MCF 10A (cell line): ENCODE measurements around the gene CASR. TPM values are rescaled to one million over a fixed set of nuclear protein-coding genes. Genes with fewer than 3 reads are reported as not detected.

Experiments used
- BruUV-seq: library from RNA; stranded (reverse); fragments of 400-500 nt; replicated peaks from 2 replicates; lab custom pipeline; 2021; lab: Mats Ljungman, UMichigan
- CTCF ChIA-PET: fragments of 300-600 bp; sonication (Branson Sonifier 250); formaldehyde crosslinking; extraction: SDS; loops from one replicate; lab custom pipeline; 2021; ENCODE audit warnings: antibody characterized with exemption, inconsistent platforms; lab: Yijun Ruan, JAX
- POLR2A ChIA-PET: fragments of 300-600, 350-650 bp; sonication (Branson Sonifier 250); formaldehyde crosslinking; extraction: SDS; loops from one replicate; lab custom pipeline; 2020; ENCODE audit warnings: antibody characterized with exemption, inconsistent platforms; lab: Yijun Ruan, JAX
- DNase-seq: peaks from one replicate; pipeline ENCODE4 v3.0.0-alpha.2; 2018; ENCODE audit not compliant: unreplicated experiment
- H3K27ac Mint-ChIP-seq: one replicate; pipeline ENCODE4 v1.8.0; 2022; ENCODE audit warnings: mild to moderate bottlenecking, low read depth, mixed read lengths; ENCODE audit not compliant: unreplicated experiment
- H3K27me3 Mint-ChIP-seq: one replicate; pipeline ENCODE4 v1.8.0; 2022; ENCODE audit warnings: mixed read lengths; ENCODE audit not compliant: insufficient read depth, unreplicated experiment
- H3K36me3 Mint-ChIP-seq: one replicate; pipeline ENCODE4 v1.8.0; 2022; ENCODE audit warnings: mild to moderate bottlenecking, moderate library complexity, mixed read lengths; ENCODE audit not compliant: insufficient read depth, unreplicated experiment
- H3K4me1 Mint-ChIP-seq: one replicate; pipeline ENCODE4 v1.8.0; 2022; ENCODE audit warnings: mixed read lengths; ENCODE audit not compliant: insufficient read depth, unreplicated experiment
- H3K4me3 Mint-ChIP-seq: one replicate; pipeline ENCODE4 v1.8.0; 2022; ENCODE audit warnings: mild to moderate bottlenecking, moderate library complexity, mixed read lengths; ENCODE audit not compliant: unreplicated experiment
- H3K9me3 Mint-ChIP-seq: one replicate; pipeline ENCODE4 v1.8.0; 2022; ENCODE audit warnings: mixed read lengths; ENCODE audit not compliant: unreplicated experiment
- intact Hi-C: fragments of 100-400 bp; cut with micrococcal nuclease; formaldehyde crosslinking; loops from 2 replicates; pipeline ENCODE4 v1.14.1; 2022
- total RNA-seq: library from RNA; stranded (reverse); gene quantifications from 2 replicates; pipeline ENCODE4 v1.2.3, GENCODE V29; 2022
- TF ChIP-seq, protein P1 (sequence below): fragments of 200-600 bp; IDR thresholded peaks from one replicate; pipeline ENCODE4 v1.8.0; 2022; ENCODE audit warnings: antibody characterized with exemption, mild to moderate bottlenecking; ENCODE audit not compliant: unreplicated experiment

CASR gene
- total RNA-seq, 1 experiment from 2014 or later: not detected

- no TSS peak for BruUV-seq
- Mint-ChIP-seq H3K27ac (no peak overlapping the region), H3K36me3 (no peaks in the 10 kb centered on the region), H3K4me1 (no peaks in the 10 kb centered on the region), H3K9me3 (no peaks in the 10 kb centered on the region), H3K4me3 (no peak overlapping the region), H3K27me3 (no peaks in the 10 kb centered on the region)
- TF ChIP-seq, protein P1, sequence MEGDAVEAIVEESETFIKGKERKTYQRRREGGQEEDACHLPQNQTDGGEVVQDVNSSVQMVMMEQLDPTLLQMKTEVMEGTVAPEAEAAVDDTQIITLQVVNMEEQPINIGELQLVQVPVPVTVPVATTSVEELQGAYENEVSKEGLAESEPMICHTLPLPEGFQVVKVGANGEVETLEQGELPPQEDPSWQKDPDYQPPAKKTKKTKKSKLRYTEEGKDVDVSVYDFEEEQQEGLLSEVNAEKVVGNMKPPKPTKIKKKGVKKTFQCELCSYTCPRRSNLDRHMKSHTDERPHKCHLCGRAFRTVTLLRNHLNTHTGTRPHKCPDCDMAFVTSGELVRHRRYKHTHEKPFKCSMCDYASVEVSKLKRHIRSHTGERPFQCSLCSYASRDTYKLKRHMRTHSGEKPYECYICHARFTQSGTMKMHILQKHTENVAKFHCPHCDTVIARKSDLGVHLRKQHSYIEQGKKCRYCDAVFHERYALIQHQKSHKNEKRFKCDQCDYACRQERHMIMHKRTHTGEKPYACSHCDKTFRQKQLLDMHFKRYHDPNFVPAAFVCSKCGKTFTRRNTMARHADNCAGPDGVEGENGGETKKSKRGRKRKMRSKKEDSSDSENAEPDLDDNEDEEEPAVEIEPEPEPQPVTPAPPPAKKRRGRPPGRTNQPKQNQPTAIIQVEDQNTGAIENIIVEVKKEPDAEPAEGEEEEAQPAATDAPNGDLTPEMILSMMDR: peak; percentile 72
- CTCF ChIA-PET: interaction anchor here (0.5 to 3.4 kb wide), 22 partner anchors 10 to 1957 kb away, joined by 3 to 36 read pairs (median 4); no protein-coding TSS in a partner anchor
- POLR2A ChIA-PET: interaction anchor here (0.6 to 1.4 kb wide), 4 partner anchors 20 to 714 kb away, joined by 3 to 4 read pairs (median 3); partner anchors contain the start of genes IQCB1 and POLQ
- peak; percentile 74 for DNase-seq
- intact Hi-C loops: loop anchor here (1.0 to 10.0 kb wide), 4 partner anchors 98 to 713 kb away; partner anchors contain the start of genes EAF2 and IQCB1
These were observed 75.4 kb downstream of the CASR start for GRCh38 chr3:122258757-122259371.

DNA sequence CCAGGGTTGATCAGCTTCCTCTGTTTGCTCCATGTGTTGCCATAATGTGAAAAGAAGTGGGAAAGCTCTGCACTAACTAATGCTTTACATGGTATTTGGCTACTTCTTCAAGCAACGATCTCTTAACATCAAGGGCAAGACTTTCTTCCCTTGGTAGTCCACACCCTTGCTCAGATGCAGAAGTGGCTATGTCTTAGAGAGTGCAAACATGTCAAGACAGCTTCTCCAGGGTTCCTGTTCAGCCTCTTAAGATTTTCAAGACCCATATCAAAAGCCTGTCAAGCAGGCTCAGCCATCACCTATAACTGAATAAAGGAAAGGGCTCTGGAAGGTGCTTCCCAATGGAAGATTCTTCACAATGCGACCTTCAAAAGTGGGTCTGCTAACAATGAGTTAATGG is 76.7 kb downstream of the CASR start:
- H3K27me3 Mint-ChIP-seq: no peaks in the 10 kb centered on the region
- intact Hi-C loops: no loop called here
- TF ChIP-seq, protein P1: no peak
- no peaks in the 10 kb centered on the region for H3K36me3 Mint-ChIP-seq
- H3K4me3 Mint-ChIP-seq: no peak overlapping the region
- no peak for DNase-seq
- ChIA-PET POLR2A (no interaction called here), CTCF (interaction anchor here (0.6 to 3.4 kb wide), 6 partner anchors 26 to 715 kb away, joined by 3 to 36 read pairs (median 3); no protein-coding TSS in a partner anchor)
- no peaks in the 10 kb centered on the region for H3K4me1 Mint-ChIP-seq
- no peaks in the 10 kb centered on the region for H3K9me3 Mint-ChIP-seq
- no TSS peak for BruUV-seq
- no peak overlapping the region for H3K27ac Mint-ChIP-seq

GRCh38 chr3:122263058-122263457 is 79.6 kb downstream of the CASR start:
- intact Hi-C loops: no loop called here
- H3K9me3 Mint-ChIP-seq: no peaks in the 10 kb centered on the region
- ChIA-PET CTCF (interaction anchor here (0.6 to 3.6 kb wide), 5 partner anchors 45 to 716 kb away, joined by 3 to 20 read pairs (median 3); no protein-coding TSS in a partner anchor), POLR2A (interaction anchor here (0.5 kb wide), 1 partner anchor 31 kb away, joined by 3 read pairs; no protein-coding TSS in a partner anchor)
- H3K4me1 Mint-ChIP-seq: no peaks in the 10 kb centered on the region
- H3K36me3 Mint-ChIP-seq: no peaks in the 10 kb centered on the region
- BruUV-seq: no TSS peak
- TF ChIP-seq, protein P1: no peak
- no peak overlapping the region for H3K27ac Mint-ChIP-seq
- no peaks in the 10 kb centered on the region for H3K27me3 Mint-ChIP-seq
- no peak overlapping the region for H3K4me3 Mint-ChIP-seq
- no peak for DNase-seq

DNA sequence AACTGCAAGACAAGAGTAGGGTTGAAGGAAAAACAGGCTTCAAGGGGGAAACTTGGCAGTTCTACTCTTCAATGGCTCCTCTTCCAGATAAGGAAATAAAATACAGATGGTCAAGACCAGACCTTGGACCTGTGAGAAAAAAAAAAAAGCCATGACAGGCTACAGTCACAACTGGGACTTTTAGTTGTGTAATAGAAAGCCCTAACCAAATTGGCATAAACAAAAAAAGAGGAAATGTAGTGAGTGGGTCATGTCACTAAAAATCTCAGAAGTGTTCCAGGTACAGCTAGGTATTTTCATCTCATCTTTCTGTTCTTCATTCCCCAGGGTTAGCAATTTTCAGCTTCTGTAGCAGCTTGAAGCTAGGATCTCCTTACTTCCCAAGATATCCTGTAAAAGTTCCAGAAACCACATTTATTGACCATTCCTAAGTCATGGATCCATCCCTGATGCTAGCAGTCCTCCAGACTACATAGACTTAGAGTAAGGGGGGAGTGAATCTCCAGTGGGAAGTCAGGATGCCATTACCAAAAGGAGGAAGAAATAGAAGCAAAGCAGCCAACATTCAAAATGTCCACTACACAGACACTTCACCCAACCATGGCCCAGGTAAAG is 80.6 kb downstream of the CASR start:
- TF ChIP-seq, protein P1: no peak
- H3K36me3 Mint-ChIP-seq: no peaks in the 10 kb centered on the region
- intact Hi-C loops: no loop called here
- no TSS peak for BruUV-seq
- H3K27me3 Mint-ChIP-seq: no peaks in the 10 kb centered on the region
- H3K4me1 Mint-ChIP-seq: no peaks in the 10 kb centered on the region
- DNase-seq: no peak
- H3K9me3 Mint-ChIP-seq: no peaks in the 10 kb centered on the region
- ChIA-PET CTCF (interaction anchor here (0.7 to 3.6 kb wide), 4 partner anchors 8 to 717 kb away, joined by 3 to 20 read pairs (median 4); no protein-coding TSS in a partner anchor), POLR2A (no interaction called here)
- H3K4me3 Mint-ChIP-seq: no peak overlapping the region
- H3K27ac Mint-ChIP-seq: no peak overlapping the region
